Heart right ventricle (tissue), 16 donors: ENCODE data around the gene TMPRSS4. TPM values are rescaled to one million over a fixed set of nuclear protein-coding genes. Genes with fewer than 3 reads are reported as not detected.

Experiments used
- ATAC-seq, 8 donors: fragments of 200-7000 bp; cut with Tn5 transposase; one replicate each; pipeline ENCODE4 v1.9.1; 2020; ENCODE audit warnings: mild to moderate bottlenecking in 8 of 8, moderate library complexity in 8 of 8, moderate number of reproducible peaks in 1 of 8
- DNase-seq, 2 donors: peaks; one replicate each; pipeline ENCODE4 v3.0.0-alpha.2; 2020
- H3K27ac ChIP-seq, 10 donors: fragments of 200-600 bp; sonication (generic) in 2 of 10; one replicate each; pipeline versions ENCODE4 v1.5.0 to v1.8.0; 2020 to 2022; ENCODE audit warnings: mild to moderate bottlenecking in 3 of 10
- H3K27me3 ChIP-seq, 7 donors: fragments of 200-600 bp; one replicate each; pipeline ENCODE4 v1.8.0; 2021 to 2022; ENCODE audit warnings: mild to moderate bottlenecking in 2 of 7
- H3K36me3 ChIP-seq, 9 donors: fragments of 200-600 bp; sonication (generic) in 1 of 9; one replicate each; pipeline versions ENCODE4 v1.5.0 to v1.8.0; 2020 to 2022; ENCODE audit warnings: mild to moderate bottlenecking in 2 of 9
- H3K4me1 ChIP-seq, 9 donors: fragments of 200-600 bp; sonication (generic) in 1 of 9; one replicate each; pipeline versions ENCODE4 v1.5.0 to v1.8.0; 2020 to 2022; ENCODE audit warnings: mild to moderate bottlenecking in 4 of 9
- H3K4me3 ChIP-seq, 10 donors: fragments of 200-600 bp; sonication (generic) in 2 of 10; one replicate each; pipeline versions ENCODE4 v1.5.0 to v1.8.0; 2020 to 2022; ENCODE audit warnings: mild to moderate bottlenecking in 7 of 10, moderate library complexity in 2 of 10
- H3K9me3 ChIP-seq, 11 donors: fragments of 200-600 bp in 10 of 11; sonication (generic) in 2 of 11; one replicate each; pipeline versions ENCODE4 v1.5.0 to v1.8.0; 2013 to 2022; ENCODE audit warnings: mild to moderate bottlenecking in 2 of 11, control low read depth in 1 of 11, moderate library complexity in 1 of 11
- CTCF ChIP-seq, 9 donors: fragments of 200-600 bp; sonication (generic) in 2 of 9; IDR thresholded peaks; one replicate each; pipeline versions ENCODE4 v1.5.0 to v1.8.0; 2021 to 2022; ENCODE audit warnings: antibody characterized with exemption in 9 of 9, mild to moderate bottlenecking in 5 of 9, moderate library complexity in 1 of 9
- WGBS, 2 donors: extraction: QIAGEN DNeasy Blood & Tissue Kit; methylation state at CpG; one replicate each; pipeline ENCODE4 v1.1.7; 2013; ENCODE audit warnings: inconsistent platforms in 1 of 2; 5-methylcytosine and 5-hydroxymethylcytosine counted together
- intact Hi-C, 10 donors: fragments of 100-400 bp; cut with DNase I; formaldehyde crosslinking; loops; one replicate each; pipeline versions ENCODE4 v1.11.1 to v1.14.2; 2022
- polyA plus RNA-seq, 2 donors: library from polyadenylated mRNA; stranded (reverse); fragments of 200-250 nt; gene quantifications; one replicate each; pipeline ENCODE4 v1.2.3, GENCODE V29; 2013
- total RNA-seq, 10 donors: library from RNA; stranded (reverse); fragmentation: NEBNext Ultra II Directional in 3 of 10; extraction: Animal tissue kit (Norgen Biotek cat#: 25700) in 3 of 10; gene quantifications; one replicate each; pipeline versions ENCODE4 v1.2.1 to v1.2.4, GENCODE V29; 2021 to 2023
- donor health status: Arrhythmogenic right ventricular cardiomyopathy.
- donor health status: ischemic (EF 13 %, LVEDD 7.1; RV severe dilation, severe dysfunction).
- donor health status: healthy with polysubstance abuse.
- donor health status: DM: no; HTN: yes; CAD: no.
- donor health status: DM: no; HTN: no; CAD: no.
- donor health status: ischemic (EF 25% LVEDD 6.9; RV normal size, moderate dysfunction).
- donor health status: ischemic (EF 25% LVEDD 5.7; RV mildly dilated, moderate dysfunction).
- donor health status: healthy.
- donor health status: DM: yes; HTN: yes; CAD: no.
- donor health status: Ischemic cardiomyopathy.
- donor health status: ischemic (EF 35%, LVEDD 5.7; RV mildly dilated, moderate dysfunction).
- donor health status: nonischemic (EF 11% LVEDD 7.7; RV severe dilation, severe dysfunction).
- donor health status: DM: yes; HTN: yes; CAD: no.
- donor health status: PGD.
- donor health status: ischemic (EF 29% LVEDD 5.4; RV normal size, mild dysfunction).
- donor health status: nonischemic (EF 23%, LVEDD 6.1; RV moderate dilation, normal function).

Gene TMPRSS4
- total and polyA plus RNA-seq, 12 donors: 0.34 to 1.4 (median 0.84) TPM; not detected in 8

- Histone ChIP-seq H3K27me3 (no peaks in the 10 kb centered on the region), H3K4me1 (peaks cover 0 to 24% (median 16%) of the 10 kb centered on the region in 9 donors), H3K9me3 (no peaks in the 10 kb centered on the region), H3K36me3 (no peaks in the 10 kb centered on the region), H3K27ac (no peak overlapping the region), H3K4me3 (no peak overlapping the region)
- intact Hi-C loops: no loop called here
- DNase-seq (no peak), ATAC-seq (no peak)
- TF ChIP-seq CTCF (IDR thresholded peaks at IDR 0.05): no peak
- WGBS, 2 donors: 74 to 76% methylated on average over 10 of the region's 10 CpGs
Measured at GRCh38 chr11:118079491-118079890, 2.6 kb downstream of the TMPRSS4 start.

DNA sequence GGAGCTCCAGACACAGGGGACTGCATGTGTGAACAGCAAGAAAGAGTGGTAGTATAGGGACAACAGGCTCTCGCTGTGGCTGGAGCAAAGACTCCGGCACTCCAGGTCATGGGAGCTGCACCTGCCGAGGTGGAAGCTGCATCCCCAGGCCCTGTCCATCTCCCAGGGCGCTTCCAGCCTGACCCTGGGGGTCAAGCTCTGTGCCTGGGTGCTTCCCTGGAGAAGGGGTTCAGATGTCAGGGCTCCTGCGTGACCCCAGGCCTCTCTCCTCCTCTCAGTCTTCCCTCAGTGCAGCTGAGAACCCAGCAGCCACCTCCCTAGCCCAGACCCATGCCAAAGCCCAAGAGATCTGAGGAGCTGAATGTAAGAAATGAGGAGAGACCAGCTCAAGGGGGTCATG is 3.4 kb downstream of the TMPRSS4 start:
- Histone ChIP-seq H3K4me3 (no peak overlapping the region), H3K27ac (no peak overlapping the region), H3K4me1 (peaks cover 0 to 29% (median 20%) of the 10 kb centered on the region in 9 donors), H3K27me3 (no peaks in the 10 kb centered on the region), H3K36me3 (no peaks in the 10 kb centered on the region), H3K9me3 (no peaks in the 10 kb centered on the region)
- TF ChIP-seq CTCF (IDR thresholded peaks at IDR 0.05): no peak
- ATAC-seq: no peak
- DNase-seq: no peak
- intact Hi-C loops: no loop called here
- 81 to 87% methylated on average over 5 of the region's 5 CpGs for WGBS, 2 donors

- WGBS, 2 donors: 86 to 93% methylated on average over 18 of the region's 18 CpGs
- intact Hi-C loops: no loop called here
Measured at GRCh38 chr11:118081241-118081958, 4.5 kb downstream of the TMPRSS4 start.

More at GRCh38 chr11:118081241-118081958, 4.5 kb downstream of the TMPRSS4 start:
- H3K36me3 ChIP-seq: no peaks in the 10 kb centered on the region
- TF ChIP-seq CTCF (IDR thresholded peaks at IDR 0.05): no peak
- H3K4me3 ChIP-seq: no peak overlapping the region
- H3K27me3 ChIP-seq: no peaks in the 10 kb centered on the region
- H3K9me3 ChIP-seq: peaks cover 0 to 2% (median 0%) of the 10 kb centered on the region in 11 donors
- DNase-seq (no peak), ATAC-seq (no peak)
- H3K4me1 ChIP-seq: peaks cover 0 to 29% (median 20%) of the 10 kb centered on the region in 9 donors
- H3K27ac ChIP-seq: no peak overlapping the region
